Activated T-helper 17 cell treated with anti-CD3 and anti-CD28 coated beads, Interleukin-2, amount 50 U/mL, for 72 hours (primary cell): ENCODE measurements around the gene LMF2. TPM values are rescaled to one million over a fixed set of nuclear protein-coding genes. Genes with fewer than 3 reads are reported as not detected.

Experiments used
- ATAC-seq: fragments of 150-1000 bp; cut with Tn5 transposase; replicated peaks from 2 replicates; pipeline ENCODE4 v1.10.0; 2021; ENCODE audit warnings: mild to moderate bottlenecking, moderate library complexity
- H3K27ac Mint-ChIP-seq: one replicate; pipeline ENCODE4 v1.8.0; 2022; ENCODE audit warnings: mixed read lengths
- H3K27me3 Mint-ChIP-seq: one replicate; pipeline ENCODE4 v1.8.0; 2022; ENCODE audit warnings: mixed read lengths
- H3K36me3 Mint-ChIP-seq: one replicate; pipeline ENCODE4 v1.8.0; 2022; ENCODE audit warnings: low read depth, mild to moderate bottlenecking, mixed read lengths
- H3K4me1 Mint-ChIP-seq: one replicate; pipeline ENCODE4 v1.8.0; 2022; ENCODE audit warnings: mixed read lengths
- H3K4me3 Mint-ChIP-seq: one replicate; pipeline ENCODE4 v1.8.0; 2022; ENCODE audit warnings: mild to moderate bottlenecking, mixed read lengths
- H3K9me3 Mint-ChIP-seq: one replicate; pipeline ENCODE4 v1.8.0; 2022; ENCODE audit warnings: mixed read lengths
- total RNA-seq, 2 donors: library from RNA; stranded (reverse); gene quantifications; one replicate each; pipeline ENCODE4 v1.2.3, GENCODE V29; 2022

Gene LMF2
- total RNA-seq, 2 donors from 2014 or later: 61.3 to 89.0 TPM

- no peaks in the 10 kb centered on the region for H3K27me3 Mint-ChIP-seq
- peak; percentile 43 for ATAC-seq
- peak within 1 kb of the TSS; percentile 98 for H3K27ac Mint-ChIP-seq
- H3K4me3 Mint-ChIP-seq: peak within 1 kb of the TSS; percentile 90
- H3K4me1 Mint-ChIP-seq: peaks cover 10% of the 10 kb centered on the region
- peaks cover 55% of the 10 kb centered on the region for H3K36me3 Mint-ChIP-seq
- H3K9me3 Mint-ChIP-seq: no peaks in the 10 kb centered on the region
Measured at GRCh38 chr22:50529897-50530579, 22.5 kb upstream of the LMF2 start, which contains the start of gene TYMP. Gene TYMP, minus strand, starts transcription at chr22:50530012. Its CDS starts 303 bp downstream, at chr22:50529709.

- Mint-ChIP-seq H3K9me3 (no peaks in the 10 kb centered on the region), H3K4me3 (peak overlapping the region; percentile 90), H3K4me1 (peaks cover 14% of the 10 kb centered on the region), H3K27me3 (no peaks in the 10 kb centered on the region), H3K36me3 (peaks cover 60% of the 10 kb centered on the region), H3K27ac (no peak overlapping the region)
- ATAC-seq: no peak
Measured at GRCh38 chr22:50529416-50529896, 22.0 kb upstream of the LMF2 start.

GRCh38 chr22:50528682-50529415 lies 21.3 kb upstream of the LMF2 start:
- no peak for ATAC-seq
- H3K36me3 Mint-ChIP-seq: peaks cover 65% of the 10 kb centered on the region
- peak overlapping the region; percentile 82 for H3K27ac Mint-ChIP-seq
- H3K27me3 Mint-ChIP-seq: no peaks in the 10 kb centered on the region
- H3K4me3 Mint-ChIP-seq: peak overlapping the region; percentile 90
- no peaks in the 10 kb centered on the region for H3K9me3 Mint-ChIP-seq
- peaks cover 15% of the 10 kb centered on the region for H3K4me1 Mint-ChIP-seq

GRCh38 chr22:50527921-50528681 lies 20.6 kb upstream of the LMF2 start:
- H3K36me3 Mint-ChIP-seq: peaks cover 66% of the 10 kb centered on the region
- H3K9me3 Mint-ChIP-seq: no peaks in the 10 kb centered on the region
- peak overlapping the region; percentile 90 for H3K4me3 Mint-ChIP-seq
- no peaks in the 10 kb centered on the region for H3K27me3 Mint-ChIP-seq
- H3K4me1 Mint-ChIP-seq: peaks cover 12% of the 10 kb centered on the region
- H3K27ac Mint-ChIP-seq: peak overlapping the region; percentile 82
- no peak for ATAC-seq

- Mint-ChIP-seq H3K9me3 (no peaks in the 10 kb centered on the region), H3K36me3 (peaks cover 59% of the 10 kb centered on the region)
- ATAC-seq: peak; percentile 20
Measured at GRCh38 chr22:50526834-50527801, 19.6 kb upstream of the LMF2 start.

GRCh38 chr22:50526108-50526833 lies 18.8 kb upstream of the LMF2 start:
- Mint-ChIP-seq H3K4me3 (peak overlapping the region; percentile 90), H3K36me3 (peaks cover 58% of the 10 kb centered on the region), H3K9me3 (no peaks in the 10 kb centered on the region), H3K27me3 (no peaks in the 10 kb centered on the region), H3K4me1 (peaks cover 5% of the 10 kb centered on the region), H3K27ac (peak overlapping the region; percentile 82)
- ATAC-seq: peak; percentile 56

More at GRCh38 chr22:50526834-50527801, 19.6 kb upstream of the LMF2 start:
- H3K4me3 Mint-ChIP-seq: peak overlapping the region; percentile 90
- peak overlapping the region; percentile 82 for H3K27ac Mint-ChIP-seq
- peaks cover 5% of the 10 kb centered on the region for H3K4me1 Mint-ChIP-seq
- no peaks in the 10 kb centered on the region for H3K27me3 Mint-ChIP-seq

- Mint-ChIP-seq H3K9me3 (no peaks in the 10 kb centered on the region), H3K4me1 (peaks cover 5% of the 10 kb centered on the region), H3K27me3 (no peaks in the 10 kb centered on the region), H3K27ac (peak overlapping the region; percentile 81), H3K36me3 (peaks cover 58% of the 10 kb centered on the region), H3K4me3 (peak overlapping the region; percentile 90)
- ATAC-seq: no peak
Measured at GRCh38 chr22:50525858-50526107, 18.3 kb upstream of the LMF2 start.

- H3K4me1 Mint-ChIP-seq: peaks cover 5% of the 10 kb centered on the region
- H3K4me3 Mint-ChIP-seq: peak within 1 kb of the TSS; percentile 90
- H3K36me3 Mint-ChIP-seq: peaks cover 62% of the 10 kb centered on the region
- ATAC-seq: peak; percentile 56
- H3K27me3 Mint-ChIP-seq: no peaks in the 10 kb centered on the region
- no peaks in the 10 kb centered on the region for H3K9me3 Mint-ChIP-seq
- peak within 1 kb of the TSS; percentile 81 for H3K27ac Mint-ChIP-seq
Measured at GRCh38 chr22:50525104-50525857, 17.8 kb upstream of the LMF2 start, which contains the start of gene SCO2. Gene SCO2, minus strand, starts transcription at chr22:50525598. Its CDS starts 1,187 bp downstream, at chr22:50524411.

GRCh38 chr22:50524676-50525103 lies 17.2 kb upstream of the LMF2 start:
- H3K4me3 Mint-ChIP-seq: peak overlapping the region; percentile 90
- no peak for ATAC-seq
- H3K27me3 Mint-ChIP-seq: no peaks in the 10 kb centered on the region
- H3K4me1 Mint-ChIP-seq: peaks cover 5% of the 10 kb centered on the region
- H3K27ac Mint-ChIP-seq: peak overlapping the region; percentile 81
- peaks cover 68% of the 10 kb centered on the region for H3K36me3 Mint-ChIP-seq
- no peaks in the 10 kb centered on the region for H3K9me3 Mint-ChIP-seq

GRCh38 chr22:50523806-50524675 lies 16.5 kb upstream of the LMF2 start:
- peak overlapping the region; percentile 90 for H3K4me3 Mint-ChIP-seq
- no peak for ATAC-seq
- H3K4me1 Mint-ChIP-seq: peaks cover 5% of the 10 kb centered on the region
- H3K27ac Mint-ChIP-seq: peak overlapping the region; percentile 81
- no peaks in the 10 kb centered on the region for H3K27me3 Mint-ChIP-seq
- peaks cover 69% of the 10 kb centered on the region for H3K36me3 Mint-ChIP-seq
- H3K9me3 Mint-ChIP-seq: no peaks in the 10 kb centered on the region

GRCh38 chr22:50523458-50523805 lies 15.9 kb upstream of the LMF2 start:
- Mint-ChIP-seq H3K27ac (no peak overlapping the region), H3K4me1 (peaks cover 5% of the 10 kb centered on the region), H3K4me3 (no peak overlapping the region), H3K27me3 (no peaks in the 10 kb centered on the region), H3K9me3 (no peaks in the 10 kb centered on the region), H3K36me3 (peaks cover 68% of the 10 kb centered on the region)
- no peak for ATAC-seq
